Stimulated activated CD4-positive, alpha-beta T cell treated with anti-CD3 and anti-CD28 coated beads, Interleukin-15, amount 100 ng/mL, for 24 hours (primary cell): ENCODE results near the gene RICTOR.
A peak's percentile ranks its signal among the peaks of the same experiment; 100 is the strongest.

Source experiments
- DNase-seq: peaks from one replicate; pipeline ENCODE4 v3.0.0-alpha.2; 2020

RICTOR gene

GRCh38 chr5:39074017-39074814, at the start of gene RICTOR:
TSS of gene RICTOR (minus strand) at chr5:39074399. CDS start at chr5:39074377, 22 bp downstream.
- DNase-seq, result peak; percentile 94

GRCh38 chr5:39121922-39122321, 47.7 kb upstream of the RICTOR start:
- no peak for DNase-seq

- DNase-seq, result no peak
Measured at GRCh38 chr5:39121315-39121714, 47.1 kb upstream of the RICTOR start.

- DNase-seq, result no peak
Measured at GRCh38 chr5:39120052-39120420, 45.8 kb upstream of the RICTOR start.

- DNase-seq, result no peak
Measured at GRCh38 chr5:39119404-39120051, 45.3 kb upstream of the RICTOR start.

GRCh38 chr5:39118638-39119037, 44.4 kb upstream of the RICTOR start:
- no peak for DNase-seq

GRCh38 chr5:39117401-39117800, 43.2 kb upstream of the RICTOR start:
- DNase-seq, result no peak

GRCh38 chr5:39116344-39117170, 42.4 kb upstream of the RICTOR start:
- DNase-seq, result no peak

- DNase-seq, result no peak
Measured at GRCh38 chr5:39115644-39116343, 41.6 kb upstream of the RICTOR start.

GRCh38 chr5:39114155-39114554, 40.0 kb upstream of the RICTOR start:
- no peak for DNase-seq

GRCh38 chr5:39113354-39113953, 39.3 kb upstream of the RICTOR start:
- no peak for DNase-seq

GRCh38 chr5:39109606-39110005, 35.4 kb upstream of the RICTOR start:
- no peak for DNase-seq

- no peak for DNase-seq
Measured at GRCh38 chr5:39108987-39109386, 34.8 kb upstream of the RICTOR start.

- DNase-seq, result no peak
Measured at GRCh38 chr5:39107350-39107749, 33.2 kb upstream of the RICTOR start.

- no peak for DNase-seq
Measured at GRCh38 chr5:39106322-39106721, 32.1 kb upstream of the RICTOR start.

GRCh38 chr5:39104221-39104620, 30.0 kb upstream of the RICTOR start:
- no peak for DNase-seq

- DNase-seq, result no peak
Measured at GRCh38 chr5:39102684-39103155, 28.5 kb upstream of the RICTOR start.

GRCh38 chr5:39100851-39101396, 26.7 kb upstream of the RICTOR start:
- no peak for DNase-seq

GRCh38 chr5:39100301-39100850, 26.2 kb upstream of the RICTOR start:
- no peak for DNase-seq

GRCh38 chr5:39099831-39100230, 25.6 kb upstream of the RICTOR start:
- DNase-seq, result no peak

- DNase-seq, result no peak
Measured at GRCh38 chr5:39093352-39093751, 19.2 kb upstream of the RICTOR start.
